ENCODE measurements around the gene PRKACB. TPM values are rescaled to one million over a fixed set of nuclear protein-coding genes. Genes with fewer than 3 reads are reported as not detected.

The PRKACB gene
- polyA plus RNA-seq, 1 donor (not counting 4 experiments of a cell fraction or from before 2014, with no cell fraction given): 15.3 TPM

GRCh38 chr1:84277343-84278059 lies 133.4 kb downstream of the PRKACB start:
- no peak overlapping the region for H3K27ac ChIP-seq (ENCODE audit: control insufficient read depth, insufficient read depth, low read length)
- DNase-seq (ENCODE audit: low read depth, low spot score): no peak
- H3K4me1 ChIP-seq (ENCODE audit: control insufficient read depth, extremely low read depth, insufficient read depth, low read length): peaks cover under 1% of the 10 kb centered on the region
- no peaks in the 10 kb centered on the region for H3K79me2 ChIP-seq (ENCODE audit: control insufficient read depth, insufficient read depth, low read length)
- no peaks in the 10 kb centered on the region for H3K9me3 ChIP-seq (ENCODE audit: control insufficient read depth, low read depth, low read length)
- H3K9me1 ChIP-seq (ENCODE audit: control insufficient read depth, extremely low read depth, insufficient read depth, low read length): no peaks in the 10 kb centered on the region
- no peaks in the 10 kb centered on the region for H3K27me3 ChIP-seq (ENCODE audit: control insufficient read depth, extremely low read depth, insufficient read depth, low read length)
- TF ChIP-seq EZH2 (IDR thresholded peaks at IDR 0.05; ENCODE audit: low read length) (no peak), CTCF (optimal IDR thresholded peaks at IDR 0.05 in 1 of 3, IDR thresholded peaks at IDR 0.05 in 1 of 3, conservative IDR thresholded peaks at IDR 0.05 in 1 of 3; ENCODE audit: extremely low read depth in 1 of 3, insufficient read depth in 2 of 3, low read length in 3 of 3) (no peak)
- H4K20me1 ChIP-seq (ENCODE audit: control insufficient read depth, extremely low read depth, insufficient read depth, low read length): no peaks in the 10 kb centered on the region
- no peak overlapping the region for H3K9ac ChIP-seq (ENCODE audit: control insufficient read depth, extremely low read depth, insufficient read depth, low read length)
- H3K4me3 ChIP-seq (ENCODE audit: control insufficient read depth in 2 of 3, extremely low read depth in 1 of 3, insufficient read depth in 2 of 3, low read depth in 1 of 3, low read length in 3 of 3): no peak overlapping the region
- dilution Hi-C loops (cut with MboI; ENCODE audit: extremely low pct_ligation_motif_present, low sequenced_read_pairs): no loop called here
- no peak overlapping the region for H2AFZ ChIP-seq (ENCODE audit: control insufficient read depth, low read length)
- no peak for FAIRE-seq
- no peaks in the 10 kb centered on the region for H3K36me3 ChIP-seq (ENCODE audit: control insufficient read depth in 2 of 2, extremely low read depth in 1 of 2, insufficient read depth in 2 of 2, low read length in 2 of 2)
- H3K4me2 ChIP-seq (ENCODE audit: control insufficient read depth, extremely low read depth, insufficient read depth, low read depth, low read length): no peak overlapping the region

- Histone ChIP-seq H3K4me1 (ENCODE audit: control insufficient read depth, extremely low read depth, insufficient read depth, low read length) (no peaks in the 10 kb centered on the region), H4K20me1 (ENCODE audit: control insufficient read depth, extremely low read depth, insufficient read depth, low read length) (no peaks in the 10 kb centered on the region), H2AFZ (ENCODE audit: control insufficient read depth, low read length) (peak overlapping the region; percentile 60), H3K9me3 (ENCODE audit: control insufficient read depth, low read depth, low read length) (no peaks in the 10 kb centered on the region), H3K79me2 (ENCODE audit: control insufficient read depth, insufficient read depth, low read length) (no peaks in the 10 kb centered on the region), H3K9ac (ENCODE audit: control insufficient read depth, extremely low read depth, insufficient read depth, low read length) (no peak overlapping the region), H3K4me3 (ENCODE audit: control insufficient read depth in 2 of 3, extremely low read depth in 1 of 3, insufficient read depth in 2 of 3, low read depth in 1 of 3, low read length in 3 of 3) (no peak overlapping the region), H3K4me2 (ENCODE audit: control insufficient read depth, extremely low read depth, insufficient read depth, low read depth, low read length) (no peak overlapping the region), H3K27ac (ENCODE audit: control insufficient read depth, insufficient read depth, low read length) (no peak overlapping the region), H3K36me3 (ENCODE audit: control insufficient read depth in 2 of 2, extremely low read depth in 1 of 2, insufficient read depth in 2 of 2, low read length in 2 of 2) (no peaks in the 10 kb centered on the region), H3K27me3 (ENCODE audit: control insufficient read depth, extremely low read depth, insufficient read depth, low read length) (no peaks in the 10 kb centered on the region), H3K9me1 (ENCODE audit: control insufficient read depth, extremely low read depth, insufficient read depth, low read length) (no peaks in the 10 kb centered on the region)
- TF ChIP-seq CTCF (optimal IDR thresholded peaks at IDR 0.05 in 1 of 3, IDR thresholded peaks at IDR 0.05 in 1 of 3, conservative IDR thresholded peaks at IDR 0.05 in 1 of 3; ENCODE audit: extremely low read depth in 1 of 3, insufficient read depth in 2 of 3, low read length in 3 of 3): no peak
- TF ChIP-seq EZH2 (IDR thresholded peaks at IDR 0.05; ENCODE audit: low read length): no peak
- dilution Hi-C loops (cut with MboI; ENCODE audit: extremely low pct_ligation_motif_present, low sequenced_read_pairs): no loop called here
- FAIRE-seq: peak; percentile 73
- DNase-seq (ENCODE audit: low read depth, low spot score): no peak
Observed at GRCh38 chr1:84278905-84279304, 134.8 kb downstream of the PRKACB start.
